Sciatic nerve (tissue), 2 donors: Measurements from ENCODE around the gene MGLL. TPM values are rescaled to one million over a fixed set of nuclear protein-coding genes. Genes with fewer than 3 reads are reported as not detected.

ENCODE experiments used
- ATAC-seq: fragments of 200-7000 bp; cut with Tn5 transposase; one replicate; pipeline ENCODE4 v1.9.1; 2020; ENCODE audit warnings: mild to moderate bottlenecking, moderate library complexity
- DNase-seq: peaks from one replicate; pipeline ENCODE4 v3.0.0-alpha.2; 2020; ENCODE audit warnings: low spot score
- intact Hi-C: fragments of 100-400 bp; cut with DNase I; formaldehyde crosslinking; loops from one replicate; pipeline ENCODE4 v1.14.2; 2022
- total RNA-seq: library from RNA; stranded (reverse); fragmentation: NEBNext Ultra II Directional; extraction: Animal tissue kit (Norgen Biotek cat#: 25700); gene quantifications from one replicate; pipeline ENCODE4 v1.2.1, GENCODE V29; 2021
- donor health status: DM: no; HTN: no; CAD: no.
- donor health status: DM: no; HTN: no; CAD: no.

The MGLL gene
- total RNA-seq, 1 donor from 2014 or later = 178 TPM

GRCh38 chr3:127677541-127678314 lies 144.6 kb downstream of the MGLL start:
- ATAC-seq (no peak), DNase-seq (peak; percentile 48)
- intact Hi-C loops = no loop called here

- DNase-seq = peak; percentile 53
- ATAC-seq = no peak
- intact Hi-C loops = no loop called here
These were observed 145.4 kb downstream of the MGLL start for GRCh38 chr3:127676921-127677351.

GRCh38 chr3:127676456-127676855 lies 145.9 kb downstream of the MGLL start:
- peak; percentile 50 for DNase-seq
- intact Hi-C loops = no loop called here
- ATAC-seq = no peak

- ATAC-seq (peak; percentile 23), DNase-seq (peak; percentile 60)
- intact Hi-C loops = no loop called here
These were observed 146.5 kb downstream of the MGLL start for GRCh38 chr3:127675651-127676391.

GRCh38 chr3:127674790-127675189 lies 147.5 kb downstream of the MGLL start:
- intact Hi-C loops = no loop called here
- ATAC-seq = no peak
- peak; percentile 59 for DNase-seq

- peak; percentile 52 for DNase-seq
- intact Hi-C loops = no loop called here
These were observed 148.1 kb downstream of the MGLL start for GRCh38 chr3:127674101-127674721.

GRCh38 chr3:127673191-127674100 lies 148.9 kb downstream of the MGLL start:
- intact Hi-C loops = no loop called here
- ATAC-seq (peak; percentile 57), DNase-seq (peak; percentile 80)

More at GRCh38 chr3:127674101-127674721, 148.1 kb downstream of the MGLL start:
- ATAC-seq = no peak

GRCh38 chr3:127672429-127673190 lies 149.7 kb downstream of the MGLL start, which contains the start of gene ABTB1:
Gene ABTB1, plus strand, starts transcription at chr3:127672952. Its CDS starts 74 bp downstream, at chr3:127673026.
- ATAC-seq = peak; percentile 82
- DNase-seq = peak; percentile 93
- intact Hi-C loops = no loop called here

GRCh38 chr3:127671523-127672428 lies 150.5 kb downstream of the MGLL start:
- ATAC-seq (peak; percentile 7), DNase-seq (peak; percentile 67)
- intact Hi-C loops = no loop called here

GRCh38 chr3:127670761-127671522 lies 151.4 kb downstream of the MGLL start:
- intact Hi-C loops = no loop called here
- DNase-seq (peak; percentile 55), ATAC-seq (no peak)

- ATAC-seq (no peak), DNase-seq (no peak)
- intact Hi-C loops = no loop called here
These were observed 152.1 kb downstream of the MGLL start for GRCh38 chr3:127670229-127670559.

- ATAC-seq = no peak
- intact Hi-C loops = no loop called here
- peak; percentile 49 for DNase-seq
These were observed 152.6 kb downstream of the MGLL start for GRCh38 chr3:127669541-127670228.

GRCh38 chr3:127668906-127669305 lies 153.4 kb downstream of the MGLL start:
- no peak for ATAC-seq
- DNase-seq = peak; percentile 32
- intact Hi-C loops = no loop called here

- intact Hi-C loops = no loop called here
- no peak for ATAC-seq
- DNase-seq = no peak
These were observed 155.1 kb downstream of the MGLL start for GRCh38 chr3:127667119-127667681.

- intact Hi-C loops = no loop called here
- ATAC-seq (no peak), DNase-seq (no peak)
These were observed 155.6 kb downstream of the MGLL start for GRCh38 chr3:127666676-127667075.

GRCh38 chr3:127665586-127665985 lies 156.7 kb downstream of the MGLL start:
- DNase-seq = no peak
- intact Hi-C loops = no loop called here
- no peak for ATAC-seq
